ENCODE results near the gene PDLIM7.
"Not testable (repeated sequence)": the region's sequence is repeated elsewhere in the genome, so short reads cannot be mapped to it uniquely, and the experiment has no call there.

DNA sequence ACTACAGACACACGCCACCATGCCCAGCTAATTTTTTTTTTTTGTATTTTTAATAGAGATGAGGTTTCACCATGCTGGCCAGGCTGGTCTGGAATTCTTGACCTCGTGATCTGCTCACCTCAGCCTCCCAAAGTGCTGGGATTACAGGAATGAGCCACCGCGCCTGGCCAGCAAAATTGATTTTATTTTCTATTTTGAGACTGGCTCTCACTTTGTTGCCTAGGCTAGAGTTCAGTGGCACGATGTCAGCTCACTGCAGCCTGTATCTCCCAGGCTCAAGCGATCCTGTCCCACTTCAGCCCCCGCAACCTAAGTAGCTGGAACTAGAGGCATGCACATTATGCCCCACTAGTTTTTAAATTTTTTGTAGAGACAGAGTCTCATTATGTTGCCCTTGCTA is 37.0 kb upstream of the PDLIM7 start:
- TF ChIP-seq, protein P1, sequence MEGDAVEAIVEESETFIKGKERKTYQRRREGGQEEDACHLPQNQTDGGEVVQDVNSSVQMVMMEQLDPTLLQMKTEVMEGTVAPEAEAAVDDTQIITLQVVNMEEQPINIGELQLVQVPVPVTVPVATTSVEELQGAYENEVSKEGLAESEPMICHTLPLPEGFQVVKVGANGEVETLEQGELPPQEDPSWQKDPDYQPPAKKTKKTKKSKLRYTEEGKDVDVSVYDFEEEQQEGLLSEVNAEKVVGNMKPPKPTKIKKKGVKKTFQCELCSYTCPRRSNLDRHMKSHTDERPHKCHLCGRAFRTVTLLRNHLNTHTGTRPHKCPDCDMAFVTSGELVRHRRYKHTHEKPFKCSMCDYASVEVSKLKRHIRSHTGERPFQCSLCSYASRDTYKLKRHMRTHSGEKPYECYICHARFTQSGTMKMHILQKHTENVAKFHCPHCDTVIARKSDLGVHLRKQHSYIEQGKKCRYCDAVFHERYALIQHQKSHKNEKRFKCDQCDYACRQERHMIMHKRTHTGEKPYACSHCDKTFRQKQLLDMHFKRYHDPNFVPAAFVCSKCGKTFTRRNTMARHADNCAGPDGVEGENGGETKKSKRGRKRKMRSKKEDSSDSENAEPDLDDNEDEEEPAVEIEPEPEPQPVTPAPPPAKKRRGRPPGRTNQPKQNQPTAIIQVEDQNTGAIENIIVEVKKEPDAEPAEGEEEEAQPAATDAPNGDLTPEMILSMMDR (IDR thresholded peaks at IDR 0.05; ENCODE audit: poor library complexity, severe bottlenecking), result not testable (repeated sequence)
- TF ChIP-seq SMC3 (conservative IDR thresholded peaks at IDR 0.05; ENCODE audit: poor library complexity); EP300 (conservative IDR thresholded peaks at IDR 0.05; ENCODE audit: poor library complexity, severe bottlenecking); POLR2AphosphoS5 (IDR thresholded peaks at IDR 0.05); EZH2 (IDR thresholded peaks at IDR 0.05; ENCODE audit: borderline replicate concordance, insufficient read depth, low read length, poor library complexity, severe bottlenecking); RAD21 (conservative IDR thresholded peaks at IDR 0.05); MXI1 (conservative IDR thresholded peaks at IDR 0.05; ENCODE audit: poor library complexity, severe bottlenecking): not testable (repeated sequence)
- TF ChIP-seq, protein P2, sequence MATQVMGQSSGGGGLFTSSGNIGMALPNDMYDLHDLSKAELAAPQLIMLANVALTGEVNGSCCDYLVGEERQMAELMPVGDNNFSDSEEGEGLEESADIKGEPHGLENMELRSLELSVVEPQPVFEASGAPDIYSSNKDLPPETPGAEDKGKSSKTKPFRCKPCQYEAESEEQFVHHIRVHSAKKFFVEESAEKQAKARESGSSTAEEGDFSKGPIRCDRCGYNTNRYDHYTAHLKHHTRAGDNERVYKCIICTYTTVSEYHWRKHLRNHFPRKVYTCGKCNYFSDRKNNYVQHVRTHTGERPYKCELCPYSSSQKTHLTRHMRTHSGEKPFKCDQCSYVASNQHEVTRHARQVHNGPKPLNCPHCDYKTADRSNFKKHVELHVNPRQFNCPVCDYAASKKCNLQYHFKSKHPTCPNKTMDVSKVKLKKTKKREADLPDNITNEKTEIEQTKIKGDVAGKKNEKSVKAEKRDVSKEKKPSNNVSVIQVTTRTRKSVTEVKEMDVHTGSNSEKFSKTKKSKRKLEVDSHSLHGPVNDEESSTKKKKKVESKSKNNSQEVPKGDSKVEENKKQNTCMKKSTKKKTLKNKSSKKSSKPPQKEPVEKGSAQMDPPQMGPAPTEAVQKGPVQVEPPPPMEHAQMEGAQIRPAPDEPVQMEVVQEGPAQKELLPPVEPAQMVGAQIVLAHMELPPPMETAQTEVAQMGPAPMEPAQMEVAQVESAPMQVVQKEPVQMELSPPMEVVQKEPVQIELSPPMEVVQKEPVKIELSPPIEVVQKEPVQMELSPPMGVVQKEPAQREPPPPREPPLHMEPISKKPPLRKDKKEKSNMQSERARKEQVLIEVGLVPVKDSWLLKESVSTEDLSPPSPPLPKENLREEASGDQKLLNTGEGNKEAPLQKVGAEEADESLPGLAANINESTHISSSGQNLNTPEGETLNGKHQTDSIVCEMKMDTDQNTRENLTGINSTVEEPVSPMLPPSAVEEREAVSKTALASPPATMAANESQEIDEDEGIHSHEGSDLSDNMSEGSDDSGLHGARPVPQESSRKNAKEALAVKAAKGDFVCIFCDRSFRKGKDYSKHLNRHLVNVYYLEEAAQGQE (IDR thresholded peaks at IDR 0.05; ENCODE audit: borderline replicate concordance), result not testable (repeated sequence)

Measured in neural cell (in vitro differentiated cells).